ENCODE measurements around the gene PFKFB3.

PFKFB3 gene

GRCh38 chr10:6222755-6223154 is 20.0 kb downstream of the PFKFB3 start:
- no peaks in the 10 kb centered on the region for H3K27me3 ChIP-seq (ENCODE audit: insufficient read depth, poor library complexity, severe bottlenecking)
- no peak for TF ChIP-seq REST (IDR thresholded peaks at IDR 0.05; ENCODE audit: insufficient replicate concordance, low read depth)
- H3K27ac ChIP-seq (replicated peaks): no peak overlapping the region
- no peak overlapping the region for H3K4me3 ChIP-seq (replicated peaks; ENCODE audit: insufficient read depth, low read length)
- DNase-seq (ENCODE audit: low read depth in 1 of 2, low spot score in 1 of 2): no peak

- DNase-seq (ENCODE audit: low read depth in 1 of 2, low spot score in 1 of 2): no peak
- Histone ChIP-seq H3K27me3 (ENCODE audit: insufficient read depth, poor library complexity, severe bottlenecking) (no peaks in the 10 kb centered on the region), H3K27ac (replicated peaks) (no peak overlapping the region), H3K4me3 (replicated peaks; ENCODE audit: insufficient read depth, low read length) (no peak overlapping the region)
- TF ChIP-seq CTCF (IDR thresholded peaks at IDR 0.05; ENCODE audit: insufficient read depth, low read length) (no peak), REST (IDR thresholded peaks at IDR 0.05; ENCODE audit: insufficient replicate concordance, low read depth) (no peak), SPI1 (IDR thresholded peaks at IDR 0.05; ENCODE audit: borderline replicate concordance, low read depth) (no peak), GABPA (IDR thresholded peaks at IDR 0.05; ENCODE audit: low read depth) (no peak), POLR2AphosphoS5 (IDR thresholded peaks at IDR 0.05; ENCODE audit: low read depth) (no peak)
Measured at GRCh38 chr10:6223981-6224380, 21.2 kb downstream of the PFKFB3 start.

GRCh38 chr10:6224781-6225180 is 22.0 kb downstream of the PFKFB3 start:
- no peaks in the 10 kb centered on the region for H3K27me3 ChIP-seq (ENCODE audit: insufficient read depth, poor library complexity, severe bottlenecking)
- no peak overlapping the region for H3K27ac ChIP-seq (replicated peaks)
- DNase-seq (ENCODE audit: low read depth in 1 of 2, low spot score in 1 of 2): no peak
- TF ChIP-seq CTCF (IDR thresholded peaks at IDR 0.05; ENCODE audit: insufficient read depth, low read length) (no peak), REST (IDR thresholded peaks at IDR 0.05; ENCODE audit: insufficient replicate concordance, low read depth) (no peak), GABPA (IDR thresholded peaks at IDR 0.05; ENCODE audit: low read depth) (no peak), POLR2AphosphoS5 (IDR thresholded peaks at IDR 0.05; ENCODE audit: low read depth) (no peak), SPI1 (IDR thresholded peaks at IDR 0.05; ENCODE audit: borderline replicate concordance, low read depth) (no peak)
- H3K4me3 ChIP-seq (replicated peaks; ENCODE audit: insufficient read depth, low read length): no peak overlapping the region

Data from HL-60 (cell line).